ENCODE measurements around the gene RCOR1.

RCOR1 gene

DNA sequence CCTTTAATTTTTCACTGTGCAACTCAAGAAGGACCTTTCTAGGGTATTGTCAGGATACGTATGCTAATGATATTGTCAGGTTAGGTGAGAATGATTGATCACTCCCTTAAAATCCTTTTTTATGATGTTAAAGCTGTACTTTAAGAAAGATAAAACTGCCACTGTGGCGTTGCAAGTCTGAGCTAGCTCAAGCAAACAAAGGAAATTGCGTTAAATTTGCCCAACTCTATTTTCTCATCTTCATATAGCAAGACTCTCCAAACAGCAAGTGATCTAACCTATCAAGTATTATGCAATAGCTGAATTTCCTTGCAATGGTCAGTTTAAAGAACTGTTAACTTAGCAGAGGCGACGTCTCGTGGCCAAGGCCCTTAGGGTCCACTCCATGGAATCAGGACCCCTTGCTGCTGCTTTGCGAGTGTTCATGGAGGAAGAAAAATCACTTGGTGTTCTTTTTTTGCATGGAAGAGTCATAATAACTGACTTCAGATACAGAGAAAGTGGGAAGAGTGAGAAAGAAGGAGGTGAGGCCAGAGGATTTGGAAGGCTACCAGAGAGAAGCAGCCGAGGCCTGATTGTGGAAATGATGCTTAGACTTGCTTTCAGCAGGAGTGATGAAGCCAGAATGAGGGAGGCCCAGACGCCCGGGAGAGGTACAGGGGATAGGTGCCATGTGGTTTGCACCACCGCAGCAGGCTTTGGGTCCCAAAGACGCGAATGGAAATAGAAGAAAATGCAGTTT, 187.3 kb downstream of the RCOR1 start:
- peak overlapping the region; percentile 95 for H3K4me3 ChIP-seq (ENCODE audit: low read depth, low read length)
- DNase-seq, result no peak

More for the DNA sequence above, 187.3 kb downstream of the RCOR1 start:
- H3K27me3 ChIP-seq, result no peaks in the 10 kb centered on the region
- 0 out of 2 replicates have a peak, but pooled peaks cover 3% of the 10 kb centered on the region for H3K36me3 ChIP-seq
- H3K4me1 ChIP-seq, result peaks cover 17% of the 10 kb centered on the region
- TF ChIP-seq CTCF (IDR thresholded peaks at IDR 0.05; ENCODE audit: low read depth, low read length), result no peak
- no peaks in the 10 kb centered on the region for H3K9me3 ChIP-seq

All from BE2C (cell line).